ENCODE measurements around the gene CHRNB2.
"Not testable (repeated sequence)": the region's sequence is repeated elsewhere in the genome, so short reads cannot be mapped to it uniquely, and the experiment has no call there.

Gene CHRNB2

DNA sequence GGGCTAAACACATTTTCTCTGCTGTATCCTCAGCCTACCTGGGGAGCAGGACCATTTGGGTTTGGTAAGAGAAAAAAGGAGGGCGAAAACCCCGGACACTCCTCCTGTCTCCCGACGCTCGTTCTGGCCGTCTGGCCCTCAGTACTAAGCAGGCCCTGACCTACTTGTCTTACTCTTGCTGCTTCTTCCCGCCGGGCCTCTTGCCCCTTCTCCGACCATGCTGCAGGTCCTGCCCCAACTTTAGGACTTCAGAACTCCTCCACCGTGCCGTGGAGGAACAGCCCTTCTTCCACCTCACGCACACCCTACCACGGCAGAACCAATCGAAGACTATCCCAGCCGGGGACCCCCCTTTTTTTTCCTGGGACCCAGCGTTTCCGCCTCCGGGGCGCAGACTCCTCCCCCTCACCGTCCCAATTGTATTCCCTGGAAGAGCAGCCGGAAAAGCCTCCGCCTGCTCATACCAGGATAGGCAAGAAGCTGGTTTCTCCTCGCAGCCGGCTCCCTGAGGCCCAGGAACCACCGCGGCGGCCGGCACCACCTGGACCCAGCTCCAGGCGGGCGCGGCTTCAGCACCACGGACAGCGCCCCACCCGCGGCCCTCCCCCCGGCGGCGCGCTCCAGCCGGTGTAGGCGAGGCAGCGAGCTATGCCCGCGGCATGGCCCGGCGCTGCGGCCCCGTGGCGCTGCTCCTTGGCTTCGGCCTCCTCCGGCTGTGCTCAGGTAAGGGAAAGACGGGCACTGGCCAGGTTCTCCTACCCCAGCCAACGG is at the start of gene CHRNB2:
Gene CHRNB2, plus strand, starts transcription at position 393 of the 771 bp plus-strand sequence. Its CDS starts 267 bp downstream, at position 660.
- DNase-seq (ENCODE audit: low spot score), result peak; percentile 99

GRCh38 chr1:154519591-154519991 is 48.0 kb upstream of the CHRNB2 start:
- DNase-seq (ENCODE audit: low spot score), result no peak

GRCh38 chr1:154520333-154520732 is 47.2 kb upstream of the CHRNB2 start:
- no peak for DNase-seq (ENCODE audit: low spot score)

GRCh38 chr1:154521695-154522094 is 45.9 kb upstream of the CHRNB2 start:
- no peak for DNase-seq (ENCODE audit: low spot score)

DNA sequence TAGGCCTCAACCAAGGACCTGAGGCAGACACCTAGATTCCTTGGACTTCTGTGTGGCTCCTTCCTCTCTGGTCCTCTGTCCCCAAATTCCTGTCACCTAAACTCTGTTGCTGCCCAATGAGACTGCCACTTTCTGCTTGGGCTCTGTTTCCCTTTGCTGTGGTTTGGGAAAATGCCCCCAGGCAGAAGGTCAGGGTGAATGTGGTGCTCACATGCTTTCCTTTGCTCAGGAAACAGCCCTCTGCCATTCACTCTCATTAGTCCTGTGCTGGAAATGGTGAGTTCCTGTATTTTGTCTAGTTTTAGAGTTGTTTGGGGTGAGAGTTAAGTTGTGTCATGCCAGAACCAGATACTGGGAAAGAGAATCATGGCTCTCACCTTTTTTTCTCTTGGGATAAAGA is 42.7 kb upstream of the CHRNB2 start:
- no peak for DNase-seq (ENCODE audit: low spot score)

DNA sequence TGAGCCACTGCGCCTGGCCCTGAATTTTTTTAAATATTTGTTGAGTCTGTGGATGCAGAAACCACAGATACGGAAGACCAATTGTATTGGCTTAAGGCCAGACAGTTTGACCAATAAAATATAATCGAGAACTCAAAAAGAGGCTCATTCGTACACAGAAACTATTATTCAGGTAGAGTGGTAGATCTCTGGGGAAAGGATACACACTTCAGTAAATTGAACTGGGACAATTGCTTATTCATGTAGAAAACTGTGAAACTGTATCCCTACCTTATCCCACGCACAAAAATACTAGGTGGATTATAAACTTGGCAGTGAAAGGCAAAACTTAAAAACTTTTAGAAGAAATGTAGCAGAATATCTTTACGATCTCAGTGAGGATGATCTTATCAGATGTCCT is 40.4 kb upstream of the CHRNB2 start:
- DNase-seq (ENCODE audit: low spot score), result no peak

GRCh38 chr1:154529308-154529707 is 38.3 kb upstream of the CHRNB2 start:
- no peak for DNase-seq (ENCODE audit: low spot score)

DNA sequence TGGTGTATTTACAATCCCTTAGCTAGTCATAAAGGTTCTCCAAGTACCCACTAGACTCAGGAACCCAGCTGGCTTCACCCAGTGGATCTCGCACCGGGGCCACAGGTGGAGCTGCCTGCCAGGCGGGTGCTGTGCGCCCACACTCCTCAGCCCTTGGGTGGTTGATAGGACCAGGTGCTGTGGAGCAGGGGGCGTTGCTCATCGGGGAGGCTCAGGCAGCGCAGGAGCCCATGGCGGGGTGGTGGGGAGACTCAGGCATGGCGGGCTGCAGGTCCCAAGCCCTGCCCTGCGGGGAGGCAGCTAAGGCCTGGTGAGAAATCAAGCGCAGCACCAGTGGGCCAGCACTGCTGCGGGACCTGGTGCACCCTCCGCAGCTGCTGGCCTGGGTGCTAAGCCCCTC is 35.6 kb upstream of the CHRNB2 start:
- DNase-seq (ENCODE audit: low spot score), result not testable (repeated sequence)

DNA sequence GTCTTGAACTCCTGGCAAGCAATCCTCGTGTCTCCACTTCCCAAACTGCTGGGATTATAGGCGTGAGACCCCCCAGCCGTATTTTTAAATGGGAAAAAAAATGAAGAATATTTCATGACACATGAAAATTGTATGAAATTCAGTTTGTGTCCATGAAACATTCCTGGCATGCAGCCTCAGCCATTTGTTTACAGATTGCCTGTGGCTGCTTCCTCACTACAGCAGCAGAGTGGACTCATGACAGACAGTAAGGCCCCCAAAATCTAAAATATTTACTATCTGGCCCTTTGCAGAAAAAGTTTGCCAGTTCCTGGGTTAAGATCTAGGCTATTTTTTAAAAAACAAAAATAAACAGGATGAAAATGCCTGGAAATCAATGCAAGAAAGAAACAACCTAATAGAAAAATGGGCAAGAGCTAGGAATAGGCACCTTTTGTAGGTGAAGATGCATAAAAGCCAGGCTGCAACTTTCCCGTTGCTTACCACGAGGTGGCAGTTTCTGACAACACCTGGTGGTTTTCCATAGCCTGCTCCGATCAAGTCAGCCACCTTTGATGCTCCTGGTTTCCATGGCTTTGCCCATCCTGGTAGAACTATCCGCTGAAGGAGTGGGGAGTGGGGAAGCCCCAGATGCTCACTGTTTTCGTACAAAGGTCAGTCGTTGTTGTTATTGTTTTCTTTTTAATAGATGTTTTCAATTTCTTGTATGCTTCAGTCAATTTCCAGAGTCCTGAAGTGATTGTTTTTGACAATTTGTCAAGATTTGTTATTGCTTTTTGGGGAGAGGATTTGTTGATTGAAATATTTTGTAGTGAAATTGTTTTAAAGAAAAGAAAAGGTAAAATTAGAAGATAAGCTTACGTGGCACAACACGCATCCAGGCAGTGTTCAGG is 33.4 kb upstream of the CHRNB2 start:
- peak; percentile 85 for DNase-seq (ENCODE audit: low spot score)

GRCh38 chr1:154536570-154536969 is 31.0 kb upstream of the CHRNB2 start:
- no peak for DNase-seq (ENCODE audit: low spot score)

DNA sequence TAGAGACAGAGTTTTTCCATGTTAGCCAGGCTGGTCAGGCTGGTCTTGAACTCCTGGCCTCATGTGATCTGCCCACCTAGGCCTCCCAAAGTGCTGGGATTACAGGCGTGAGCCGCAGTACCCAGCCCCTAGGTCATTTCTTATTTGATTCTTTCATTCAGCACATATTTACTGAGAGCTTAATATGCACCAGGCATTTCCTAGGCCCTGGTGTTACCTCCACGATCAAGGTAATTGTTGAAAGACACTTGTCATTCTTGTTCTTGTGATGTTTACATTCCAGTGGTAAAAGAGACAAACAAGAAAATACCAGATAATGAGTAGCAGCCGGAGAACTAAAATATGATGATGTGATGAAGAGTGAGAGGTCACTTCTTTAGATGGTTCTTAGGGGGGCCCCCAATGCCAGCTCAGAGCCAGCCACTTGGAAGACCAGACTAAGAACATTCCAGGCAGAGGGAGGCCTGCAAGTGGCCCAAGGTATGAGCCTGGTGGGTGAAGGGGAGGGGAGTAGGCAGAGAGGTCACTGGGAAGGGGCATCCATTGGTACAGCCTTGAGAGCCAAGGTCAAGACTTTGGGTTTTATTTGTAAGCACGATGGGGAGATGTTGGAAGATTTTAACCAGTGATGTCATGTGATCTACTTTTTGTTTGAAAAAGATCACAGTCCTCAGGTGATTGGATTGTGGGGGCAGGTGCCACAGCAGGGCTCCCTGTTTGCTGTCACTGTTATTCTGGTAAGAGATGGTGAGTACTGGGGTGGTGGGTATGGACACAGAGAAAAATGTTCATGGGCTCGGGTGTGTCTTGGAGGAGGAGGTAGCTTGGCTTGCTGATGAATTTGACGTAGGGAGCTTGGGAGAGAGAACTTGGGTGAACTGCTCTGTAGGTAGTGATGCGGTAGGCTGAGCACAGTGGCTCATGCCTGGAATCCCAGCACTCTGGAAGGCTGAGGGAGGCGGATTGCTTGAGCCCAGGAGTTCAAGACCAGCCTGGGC is 27.8 kb upstream of the CHRNB2 start:
- DNase-seq (ENCODE audit: low spot score), result no peak

DNA sequence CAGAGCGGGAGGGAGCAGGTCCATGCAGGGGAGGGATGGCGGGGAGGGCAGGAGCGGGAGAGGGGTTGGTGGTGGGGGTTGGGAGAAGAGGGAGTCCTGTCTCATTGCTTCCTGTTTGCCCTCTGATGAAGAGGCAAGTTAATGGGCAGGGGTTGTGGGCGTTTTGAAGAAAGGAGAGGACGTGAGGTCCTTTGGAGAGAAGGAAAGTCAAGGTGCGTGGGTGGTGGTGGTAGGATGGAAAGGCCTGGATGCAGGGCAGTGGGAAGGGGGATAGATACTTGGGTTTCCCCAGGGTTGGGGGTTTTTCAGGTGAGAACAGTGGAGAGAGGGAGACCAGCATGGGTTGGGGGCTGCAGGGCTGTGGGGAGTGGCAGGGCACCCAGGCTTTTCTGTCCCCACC is 26.3 kb upstream of the CHRNB2 start:
- peak; percentile 31 for DNase-seq (ENCODE audit: low spot score)

GRCh38 chr1:154546264-154547063 is 21.1 kb upstream of the CHRNB2 start:
- DNase-seq (ENCODE audit: low spot score), result peak; percentile 90

DNA sequence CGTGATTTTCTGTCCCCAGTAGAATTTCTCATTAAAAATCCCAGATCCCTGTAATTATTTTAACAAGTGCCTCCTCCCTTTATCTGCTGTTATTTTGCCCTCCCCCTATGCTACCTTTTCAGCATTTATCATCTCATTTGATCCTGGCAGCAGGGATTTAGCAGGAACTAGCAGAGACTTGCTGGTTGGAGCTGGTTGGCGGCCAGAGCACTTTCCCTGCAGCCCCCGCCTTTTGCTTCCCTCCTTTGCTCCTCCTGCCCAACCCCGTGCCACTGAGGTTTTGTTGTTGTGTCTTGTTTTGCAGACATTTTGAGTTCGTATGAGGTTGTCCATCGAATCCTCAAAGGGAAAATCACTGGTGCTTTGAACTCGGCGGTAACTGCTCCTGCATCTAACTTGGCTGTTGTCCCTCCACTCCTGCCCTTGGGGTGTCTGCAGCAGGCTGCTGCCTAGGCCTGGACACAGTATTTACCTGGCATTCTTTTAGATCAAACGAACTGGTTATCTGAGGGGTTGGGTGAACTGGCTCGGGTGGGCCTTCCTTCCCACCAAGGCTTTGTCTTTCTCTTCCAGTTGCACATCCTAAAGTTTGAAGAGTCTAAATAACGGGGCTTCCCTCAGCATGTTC is 20.4 kb upstream of the CHRNB2 start:
- DNase-seq (ENCODE audit: low spot score), result no peak

- DNase-seq (ENCODE audit: low spot score), result no peak
These were observed 19.6 kb upstream of the CHRNB2 start for GRCh38 chr1:154548028-154548427.

DNA sequence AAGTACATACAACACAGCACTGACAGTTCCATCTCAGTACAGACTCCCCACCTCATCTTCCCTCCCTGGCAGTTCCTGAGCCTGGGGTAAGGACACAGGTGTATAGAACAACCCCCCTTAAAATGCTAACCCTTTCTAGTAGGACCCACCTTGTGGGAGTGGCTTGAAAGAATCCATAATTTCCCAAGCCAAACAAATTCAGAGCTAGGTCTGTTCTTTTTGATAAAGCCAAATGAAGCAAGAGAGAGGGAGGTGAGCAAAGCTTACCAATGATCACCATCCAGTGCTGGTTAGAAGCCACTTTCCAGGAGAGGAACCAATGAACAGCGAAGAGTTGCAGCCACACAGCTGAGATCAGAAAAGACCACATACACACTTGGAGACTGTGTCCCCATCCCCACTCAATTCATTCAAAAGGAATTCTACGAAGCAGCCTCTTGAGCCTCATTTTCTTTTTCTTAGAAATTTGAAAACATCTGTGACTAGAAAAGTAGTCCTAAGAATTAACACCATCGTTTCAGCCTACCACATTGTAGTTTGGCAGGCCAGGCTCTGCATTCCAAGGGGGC is 18.3 kb upstream of the CHRNB2 start:
- no peak for DNase-seq (ENCODE audit: low spot score)

- DNase-seq (ENCODE audit: low spot score), result no peak
These were observed 17.5 kb upstream of the CHRNB2 start for GRCh38 chr1:154550070-154550469.

GRCh38 chr1:154550657-154551056 is 16.9 kb upstream of the CHRNB2 start:
- no peak for DNase-seq (ENCODE audit: low spot score)

- no peak for DNase-seq (ENCODE audit: low spot score)
These were observed 16.1 kb upstream of the CHRNB2 start for GRCh38 chr1:154551474-154551873.

- no peak for DNase-seq (ENCODE audit: low spot score)
These were observed 15.5 kb upstream of the CHRNB2 start for GRCh38 chr1:154552036-154552435.

Data from iPS-NIHi11 (cell line).